Thyroid gland (tissue), 4 donors: ENCODE measurements around the gene NDUFA3.

Experiments used
- CTCF ChIP-seq, 6 experiments: fragments of 200-600 bp in 3 of 6; fragments of 450-650 bp in 3 of 6; sonication (generic) in 3 of 6; IDR thresholded peaks; one replicate each; pipeline ENCODE4 v1.5.1; 2016 to 2019; ENCODE audit warnings: antibody characterized with exemption in 6 of 6, mild to moderate bottlenecking in 2 of 6, inconsistent platforms in 1 of 6, moderate library complexity in 1 of 6
- POLR2A ChIP-seq, 2 donors: fragments of 450-650 bp; IDR thresholded peaks; one replicate each; pipeline ENCODE4 v1.6.1; 2017; ENCODE audit warnings: antibody characterized with exemption in 2 of 2, mild to moderate bottlenecking in 2 of 2, moderate library complexity in 1 of 2

DNA sequence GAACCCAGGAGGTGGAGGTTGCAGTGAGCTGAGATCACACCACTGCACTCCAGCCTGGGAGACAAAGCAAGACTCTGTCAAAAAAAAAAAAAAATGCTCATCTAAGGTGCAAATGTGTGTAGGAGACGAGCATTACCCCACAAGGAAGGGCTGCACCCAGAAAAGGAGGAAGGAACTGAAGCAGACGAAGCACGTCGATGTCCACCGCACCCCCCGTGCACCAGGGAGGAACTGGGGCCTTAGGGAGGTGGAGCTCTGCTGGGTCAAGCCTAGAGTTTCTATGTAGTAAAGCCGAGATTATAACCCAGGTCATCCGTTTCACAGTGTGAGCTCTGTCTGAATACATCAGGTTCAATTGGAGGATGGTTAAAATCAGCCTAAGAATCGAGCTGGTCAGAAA lies 40.0 kb upstream of the NDUFA3 start:
- TF ChIP-seq CTCF (IDR thresholded peaks at IDR 0.05) (no peak), POLR2A (IDR thresholded peaks at IDR 0.05) (no peak)
